HepG2 (cell line): Measurements from ENCODE around the gene JOSD2. TPM values are rescaled to one million over a fixed set of nuclear protein-coding genes. Genes with fewer than 3 reads are reported as not detected.
A peak's percentile ranks its signal among the peaks of the same experiment; 100 is the strongest.

Experiments
- CHD2 ChIP-seq: IDR thresholded peaks from 2 replicates; pipeline ENCODE4 v1.6.1; 2011; ENCODE audit warnings: low read depth, low read length, improper control_type of control experiment
- CREM ChIP-seq, 2 experiments: sonication (generic) in 1 of 2; formaldehyde crosslinking in 1 of 2; IDR thresholded peaks; 2 replicates each; pipeline versions ENCODE4 v1.4.0 to v1.6.1; 2016 to 2020; ENCODE audit warnings: antibody characterized with exemption in 1 of 2, mild to moderate bottlenecking in 1 of 2, missing genetic modification reagents in 1 of 2
- DMTF1 ChIP-seq: sonication (generic); formaldehyde crosslinking; IDR thresholded peaks from 2 replicates; pipeline ENCODE4 v1.4.0; 2020; ENCODE audit warnings: mild to moderate bottlenecking, missing genetic modification reagents
- GATAD1 ChIP-seq: IDR thresholded peaks from 2 replicates; pipeline ENCODE4 v1.6.1; 2016; ENCODE audit warnings: missing genetic modification reagents, missing compliant biosample characterization
- HDAC1 ChIP-seq: sonication (generic); formaldehyde crosslinking; IDR thresholded peaks from 2 replicates; pipeline ENCODE4 v1.5.1; 2020; ENCODE audit warnings: mild to moderate bottlenecking, missing genetic modification reagents
- JARID2 ChIP-seq: sonication (generic); formaldehyde crosslinking; IDR thresholded peaks from 2 replicates; pipeline ENCODE4 v1.8.1; 2023; ENCODE audit warnings: missing genetic modification reagents, inconsistent platforms; ENCODE audit not compliant: insufficient replicate concordance
- MYC ChIP-seq: sonication (generic); formaldehyde crosslinking; IDR thresholded peaks from 2 replicates; pipeline ENCODE4 v1.9.0; 2021; ENCODE audit warnings: missing genetic modification reagents, borderline replicate concordance
- NR2C2 ChIP-seq: sonication (generic); formaldehyde crosslinking; IDR thresholded peaks from 2 replicates; pipeline ENCODE4 v1.4.0; 2020; ENCODE audit warnings: missing genetic modification reagents, mild to moderate bottlenecking, moderate library complexity, borderline replicate concordance
- REPIN1 ChIP-seq: sonication (generic); formaldehyde crosslinking; IDR thresholded peaks from 2 replicates; pipeline ENCODE4 v1.8.0; 2022; ENCODE audit warnings: missing genetic modification reagents, low read depth, mild to moderate bottlenecking, borderline replicate concordance
- SMAD3 ChIP-seq: sonication (generic); formaldehyde crosslinking; IDR thresholded peaks from 2 replicates; pipeline ENCODE4 v1.4.0; 2020; ENCODE audit warnings: missing genetic modification reagents
- SUZ12 ChIP-seq: fragments of 150-350 bp; IDR thresholded peaks from 2 replicates; pipeline ENCODE4 v1.6.1; 2014; ENCODE audit warnings: low read depth, low read length
- TBP ChIP-seq: sonication (generic); formaldehyde crosslinking; IDR thresholded peaks from 2 replicates; pipeline ENCODE4 v1.5.0; 2020; ENCODE audit warnings: missing genetic modification reagents
- TFDP1 ChIP-seq: IDR thresholded peaks from 2 replicates; pipeline ENCODE4 v1.6.1; 2016; ENCODE audit warnings: missing compliant biosample characterization, missing genetic modification reagents, borderline replicate concordance
- ZFY ChIP-seq: sonication (generic); formaldehyde crosslinking; IDR thresholded peaks from 2 replicates; pipeline ENCODE4 v1.4.0; 2020; ENCODE audit warnings: missing genetic modification reagents
- ZHX2 ChIP-seq, 2 experiments: sonication (generic) in 1 of 2; formaldehyde crosslinking in 1 of 2; IDR thresholded peaks; 2 replicates each; pipeline versions ENCODE4 v1.6.1 to v1.9.0; 2014 to 2022; ENCODE audit warnings: antibody characterized with exemption in 1 of 2, borderline replicate concordance in 1 of 2, inconsistent platforms in 1 of 2, low read depth in 1 of 2, missing genetic modification reagents in 1 of 2
- ZNF709 ChIP-seq: sonication (generic); formaldehyde crosslinking; IDR thresholded peaks from 2 replicates; pipeline ENCODE4 v1.5.0; 2020; ENCODE audit warnings: mild to moderate bottlenecking, missing genetic modification reagents
- ZNF788 ChIP-seq: sonication (generic); formaldehyde crosslinking; IDR thresholded peaks from 2 replicates; pipeline ENCODE4 v1.5.0; 2020; ENCODE audit warnings: mild to moderate bottlenecking, missing genetic modification reagents, borderline replicate concordance
- ZNF792 ChIP-seq: IDR thresholded peaks from 2 replicates; pipeline ENCODE4 v1.6.1; 2016
- polyA plus RNA-seq, 8 experiments: library from polyadenylated mRNA; depleted of rRNA in 3 of 8; stranded (reverse) in 7 of 8; unstranded in 1 of 8; fragments of >200 nt; fragmentation: Illumina TruSeq in 4 of 8; extraction: Trizol in 4 of 8; gene quantifications; 2 replicates each; pipeline versions ENCODE4 v1.2.1 to v1.2.3, GENCODE V29; 2011 to 2016; ENCODE audit warnings: low read depth in 4 of 8, missing spikeins in 1 of 8, mixed read lengths in 1 of 8; ENCODE audit not compliant: insufficient read depth in 1 of 8
- total RNA-seq, 5 experiments: library from RNA; depleted of rRNA; stranded (reverse); fragments of >200 nt; fragmentation: Illumina TruSeq; extraction: Trizol; gene quantifications; 2 replicates each; pipeline ENCODE4 v1.2.3, GENCODE V29; 2016; ENCODE audit warnings: low read depth in 1 of 5

The JOSD2 gene
- total and polyA plus RNA-seq, 2 of the 13 experiments (the other 11 are each of a cell fraction or from before 2014, with no cell fraction given) = 2.0 to 4.1 TPM

- no peak for TF ChIP-seq DMTF1 (CRISPR knock-in tag)
- TF ChIP-seq REPIN1 (CRISPR knock-in tag) = no peak; the same call in 1 of the 2 replicates
- no peak for TF ChIP-seq ZNF792 (CRISPR knock-in tag)
- 0 out of 2 replicates have a peak, but pooled peaks have one; percentile 66 for TF ChIP-seq ZNF788 (CRISPR knock-in tag)
- TF ChIP-seq ZFY (CRISPR knock-in tag) = peak; percentile 91
- peak; percentile 54; the same call in 1 of the 2 replicates for TF ChIP-seq HDAC1 (CRISPR knock-in tag)
- TF ChIP-seq CHD2 = peak; percentile 93
- 0 out of 2 replicates have a peak, but pooled peaks have one; percentile 34 for TF ChIP-seq ZNF709
- TF ChIP-seq NR2C2 (CRISPR knock-in tag) = peak; percentile 68; the same call in 1 of the 2 replicates
- TF ChIP-seq ZHX2 (IDR thresholded peaks at IDR 0.05; ENCODE audit: low read depth) = peak; percentile 99
- TF ChIP-seq ZHX2 (CRISPR knock-in tag; IDR thresholded peaks at IDR 0.05; ENCODE audit: borderline replicate concordance) = no peak
- TF ChIP-seq SUZ12 = peak; percentile 68
- no peak for TF ChIP-seq SMAD3 (CRISPR knock-in tag)
- no peak for TF ChIP-seq TBP (CRISPR knock-in tag)
- peak; percentile 94 for TF ChIP-seq CREM (IDR thresholded peaks at IDR 0.05)
- TF ChIP-seq CREM (CRISPR knock-in tag; IDR thresholded peaks at IDR 0.05) = peak; percentile 62; the same call in 1 of the 2 replicates
- TF ChIP-seq TFDP1 (CRISPR knock-in tag) = peak; percentile 17; the same call in 1 of the 2 replicates
- peak; percentile 58; the same call in 1 of the 2 replicates for TF ChIP-seq MYC (CRISPR knock-in tag)
- TF ChIP-seq JARID2 (CRISPR knock-in tag) = no peak
- peak; percentile 72 for TF ChIP-seq GATAD1
Observed at GRCh38 chr19:50511069-50511822, at the start of gene JOSD2 (continued).
